22Rv1 (cell line): ENCODE results near the gene RBBP4.

ENCODE experiments used
- CTCF ChIP-seq: fragments of 450-650 bp; IDR thresholded peaks from 2 replicates; pipeline ENCODE4 v1.5.1; 2017; ENCODE audit warnings: mild to moderate bottlenecking
- ZFX ChIP-seq: fragments of 450-650 bp; IDR thresholded peaks from 2 replicates; pipeline ENCODE4 v1.6.1; 2017; ENCODE audit warnings: antibody characterized with exemption, borderline replicate concordance

- no peak for TF ChIP-seq CTCF
- TF ChIP-seq ZFX, result no peak
These were observed 50.5 kb downstream of the RBBP4 start for GRCh38 chr1:32701421-32701911.
